Activated CD8-positive, alpha-beta memory T cell treated with anti-CD3 and anti-CD28 coated beads, Interleukin-2, amount 10 ng/mL, durations not matched to agents 7 days and 5 days (primary cell): Measurements from ENCODE around the gene MAN1C1. TPM values are rescaled to one million over a fixed set of nuclear protein-coding genes. Genes with fewer than 3 reads are reported as not detected.

Source experiments
- ATAC-seq: fragments of 150-1000 bp; cut with Tn5 transposase; one replicate; pipeline ENCODE4 v1.10.0; 2021; ENCODE audit warnings: moderate library complexity
- CTCF ChIA-PET: fragments of 350-600 bp; sonication (Branson Sonifier 250); formaldehyde crosslinking; loops from one replicate; lab custom pipeline; 2021; ENCODE audit warnings: antibody characterized with exemption; lab: Charles Lee
- DNase-seq: peaks from one replicate; pipeline ENCODE4 v3.0.0-alpha.2; 2020
- H3K27ac Mint-ChIP-seq: one replicate; pipeline ENCODE4 v1.8.0; 2021; ENCODE audit warnings: mild to moderate bottlenecking, mixed read lengths
- H3K27me3 Mint-ChIP-seq: one replicate; pipeline ENCODE4 v1.8.0; 2021; ENCODE audit warnings: mixed read lengths
- H3K36me3 Mint-ChIP-seq: one replicate; pipeline ENCODE4 v1.8.0; 2021; ENCODE audit warnings: mild to moderate bottlenecking, mixed read lengths
- H3K4me1 Mint-ChIP-seq: one replicate; pipeline ENCODE4 v1.8.0; 2021; ENCODE audit warnings: mixed read lengths
- H3K4me3 Mint-ChIP-seq: one replicate; pipeline ENCODE4 v1.8.0; 2021; ENCODE audit warnings: mild to moderate bottlenecking, moderate library complexity, mixed read lengths
- H3K9me3 Mint-ChIP-seq: one replicate; pipeline ENCODE4 v1.8.0; 2022; ENCODE audit warnings: low read depth, mixed read lengths
- total RNA-seq, 2 experiments: library from RNA; stranded (reverse); gene quantifications; one replicate each; pipeline ENCODE4 v1.2.3, GENCODE V29; 2021

Gene MAN1C1
- total RNA-seq, 2 experiments from 2014 or later = 15.5 to 20.0 TPM

DNA sequence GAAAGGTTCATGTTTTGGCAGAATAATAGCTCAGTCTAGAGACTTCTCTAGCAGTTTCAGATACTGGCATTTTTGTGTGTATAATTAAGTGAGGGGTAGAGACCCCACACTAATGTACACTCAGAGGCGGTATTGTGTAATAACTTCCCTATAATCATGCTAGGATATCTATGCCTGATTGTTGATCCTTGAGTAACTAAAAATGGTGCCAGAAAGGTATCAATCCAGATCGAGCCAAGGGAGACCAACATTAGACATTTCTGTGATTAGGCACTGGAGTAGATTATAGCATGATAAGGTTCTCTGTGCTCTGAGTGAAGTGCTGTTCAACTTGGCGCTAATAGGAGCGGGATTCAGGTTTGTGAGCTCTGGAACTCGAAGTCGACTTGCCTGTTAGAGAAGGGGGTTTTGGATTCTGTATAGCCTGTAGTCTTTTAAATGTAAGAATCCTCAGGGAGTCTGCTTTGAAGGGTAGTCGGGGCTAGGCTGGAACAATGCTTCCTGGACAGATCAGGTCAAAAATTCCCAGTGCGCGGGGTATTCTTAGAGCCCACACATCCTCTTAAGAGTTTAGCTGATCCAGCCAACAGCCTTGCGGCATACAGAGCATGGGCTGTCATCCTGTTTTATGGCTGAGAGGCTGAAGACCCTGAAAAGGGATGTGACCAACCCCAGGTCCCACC, 24.2 kb downstream of the MAN1C1 start:
- Mint-ChIP-seq H3K4me3 (no peak overlapping the region), H3K9me3 (peaks cover 12% of the 10 kb centered on the region), H3K27ac (no peak overlapping the region), H3K4me1 (peaks cover 39% of the 10 kb centered on the region), H3K27me3 (peaks cover 65% of the 10 kb centered on the region), H3K36me3 (peaks cover 56% of the 10 kb centered on the region)
- DNase-seq (peak; percentile 21), ATAC-seq (no peak)
- CTCF ChIA-PET = interaction anchor here (1.1 to 5.0 kb wide), 3 partner anchors 9 to 21 kb away, joined by 3 to 24 read pairs (median 12); no protein-coding TSS in a partner anchor

DNA sequence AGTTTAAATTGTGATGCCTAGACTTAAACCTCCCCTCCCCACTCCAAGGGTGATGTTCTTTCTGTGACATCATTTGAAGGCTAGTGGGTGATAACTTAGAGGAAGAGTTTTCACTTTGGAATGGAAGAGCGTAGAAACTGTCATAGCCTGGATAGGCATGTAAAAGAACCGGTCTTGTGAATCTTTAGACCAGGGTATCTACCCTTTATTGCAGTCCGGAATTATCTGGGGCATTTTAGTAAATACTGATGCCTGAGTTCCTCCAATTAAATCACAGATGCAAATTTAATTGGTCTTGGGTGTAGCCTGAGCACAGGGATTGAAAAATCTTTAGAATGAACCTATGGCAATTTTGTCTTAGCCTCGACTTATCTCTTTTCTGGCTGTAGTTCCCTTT, 24.7 kb downstream of the MAN1C1 start:
- Mint-ChIP-seq H3K36me3 (peaks cover 51% of the 10 kb centered on the region), H3K27ac (no peak overlapping the region), H3K9me3 (peaks cover 9% of the 10 kb centered on the region), H3K27me3 (peaks cover 65% of the 10 kb centered on the region), H3K4me3 (no peak overlapping the region), H3K4me1 (peaks cover 36% of the 10 kb centered on the region)
- ATAC-seq (no peak), DNase-seq (no peak)
- CTCF ChIA-PET = interaction anchor here (2.0 to 5.0 kb wide), 3 partner anchors 10 to 34 kb away, joined by 11 to 24 read pairs (median 12); no protein-coding TSS in a partner anchor

DNA sequence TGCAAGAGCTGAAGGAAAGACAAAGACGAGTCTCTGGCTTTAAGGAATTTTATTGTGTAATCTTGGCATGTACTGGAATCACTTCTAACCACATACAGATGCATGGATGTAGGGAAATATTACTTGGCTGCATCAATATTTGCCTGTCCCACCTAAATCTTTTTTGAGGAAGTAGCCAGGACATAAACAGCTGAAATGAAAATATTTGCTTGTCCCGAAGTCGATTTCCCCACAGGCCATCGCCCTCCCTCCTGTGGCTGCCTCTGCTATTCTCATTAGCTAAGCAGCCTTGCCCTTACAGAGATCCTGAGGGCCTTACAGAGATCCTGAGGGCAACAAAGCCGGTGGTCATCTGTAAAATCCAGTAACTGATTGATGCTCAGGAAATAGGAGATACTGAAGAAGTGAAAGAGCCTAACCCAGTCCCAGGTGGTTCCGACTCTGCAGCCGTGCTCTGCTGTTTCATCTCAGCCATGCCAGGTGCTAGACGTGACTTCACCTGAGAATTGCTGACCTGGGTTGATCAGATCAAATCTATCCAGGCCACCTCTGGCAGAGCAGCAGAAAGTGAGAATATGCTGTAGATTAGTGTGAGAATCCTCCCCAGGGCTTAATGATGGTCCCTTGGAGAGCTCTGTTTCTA, 25.5 kb downstream of the MAN1C1 start:
- H3K27me3 Mint-ChIP-seq = peaks cover 73% of the 10 kb centered on the region
- peak; percentile 35 for ATAC-seq
- peaks cover 9% of the 10 kb centered on the region for H3K9me3 Mint-ChIP-seq
- CTCF ChIA-PET = interaction anchor here (0.9 to 5.0 kb wide), 10 partner anchors 10 to 63 kb away, joined by 3 to 24 read pairs (median 3); partner anchors contain the start of gene MAN1C1
- peak; percentile 41 for DNase-seq
- H3K27ac Mint-ChIP-seq = peak overlapping the region; percentile 80
- peak overlapping the region; percentile 38 for H3K4me3 Mint-ChIP-seq
- peaks cover 36% of the 10 kb centered on the region for H3K4me1 Mint-ChIP-seq
- peaks cover 53% of the 10 kb centered on the region for H3K36me3 Mint-ChIP-seq

DNA sequence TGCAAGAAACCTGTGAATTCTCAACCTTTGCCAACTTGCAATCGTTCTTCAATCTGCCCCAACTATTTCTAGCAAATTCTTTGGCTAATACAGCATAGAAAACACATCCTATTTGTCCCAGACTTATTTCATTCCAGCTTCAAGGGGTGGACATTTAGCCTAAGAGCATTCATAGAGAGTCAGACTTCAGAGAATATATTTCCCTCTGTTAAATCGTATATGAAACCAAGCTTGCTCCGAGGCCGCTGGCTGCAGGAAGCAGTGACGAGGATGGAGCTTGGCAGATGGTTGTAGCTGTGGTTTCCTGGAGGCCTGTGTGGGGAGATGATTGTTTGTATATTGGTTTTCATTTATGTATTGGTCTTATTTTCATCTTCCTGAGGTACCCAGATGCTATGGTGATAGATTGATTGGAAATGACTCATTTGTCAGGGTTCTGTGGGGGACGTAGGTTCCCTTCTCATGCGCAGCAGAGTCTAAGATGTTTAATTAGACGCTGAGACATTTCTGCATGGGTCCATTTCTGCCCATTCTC, 26.1 kb downstream of the MAN1C1 start:
- H3K4me3 Mint-ChIP-seq = peak overlapping the region; percentile 38
- peaks cover 50% of the 10 kb centered on the region for H3K36me3 Mint-ChIP-seq

DNA sequence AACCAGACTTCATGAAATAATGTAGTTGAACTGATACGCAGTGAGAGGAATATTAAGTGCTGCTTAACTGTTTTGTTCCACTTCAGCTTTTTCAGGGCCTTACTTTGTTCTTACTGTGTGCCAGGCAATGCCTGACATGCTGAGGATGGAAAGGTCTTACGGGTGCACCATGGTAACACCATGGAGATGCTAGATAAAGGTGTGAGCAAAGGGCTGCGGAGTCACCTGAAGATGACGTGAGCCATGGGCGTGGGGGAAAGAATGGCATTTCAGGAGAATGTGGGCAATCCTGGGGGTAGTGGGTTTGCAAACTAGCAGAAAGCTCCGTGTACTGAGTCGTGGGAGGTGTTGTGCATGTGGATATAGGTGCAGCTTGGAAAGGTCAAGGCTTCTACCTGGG, 27.3 kb downstream of the MAN1C1 start:
- H3K4me3 Mint-ChIP-seq = no peak overlapping the region
- peaks cover 80% of the 10 kb centered on the region for H3K27me3 Mint-ChIP-seq
- CTCF ChIA-PET = interaction anchor here (1.5 to 5.0 kb wide), 3 partner anchors 22 to 32 kb away, joined by 3 to 24 read pairs (median 11); no protein-coding TSS in a partner anchor
- H3K27ac Mint-ChIP-seq = no peak overlapping the region
- H3K4me1 Mint-ChIP-seq = peaks cover 43% of the 10 kb centered on the region
- ATAC-seq (no peak), DNase-seq (peak; percentile 39)
- peaks cover 38% of the 10 kb centered on the region for H3K36me3 Mint-ChIP-seq
- H3K9me3 Mint-ChIP-seq = peaks cover 3% of the 10 kb centered on the region

More for the DNA sequence above, 26.1 kb downstream of the MAN1C1 start:
- DNase-seq (peak; percentile 92), ATAC-seq (peak; percentile 91)
- H3K27ac Mint-ChIP-seq = peak overlapping the region; percentile 80
- peaks cover 78% of the 10 kb centered on the region for H3K27me3 Mint-ChIP-seq
- H3K4me1 Mint-ChIP-seq = peaks cover 36% of the 10 kb centered on the region
- CTCF ChIA-PET = interaction anchor here (0.9 to 5.0 kb wide), 10 partner anchors 11 to 62 kb away, joined by 3 to 24 read pairs (median 3); partner anchors contain the start of gene MAN1C1
- H3K9me3 Mint-ChIP-seq = peaks cover 9% of the 10 kb centered on the region

DNA sequence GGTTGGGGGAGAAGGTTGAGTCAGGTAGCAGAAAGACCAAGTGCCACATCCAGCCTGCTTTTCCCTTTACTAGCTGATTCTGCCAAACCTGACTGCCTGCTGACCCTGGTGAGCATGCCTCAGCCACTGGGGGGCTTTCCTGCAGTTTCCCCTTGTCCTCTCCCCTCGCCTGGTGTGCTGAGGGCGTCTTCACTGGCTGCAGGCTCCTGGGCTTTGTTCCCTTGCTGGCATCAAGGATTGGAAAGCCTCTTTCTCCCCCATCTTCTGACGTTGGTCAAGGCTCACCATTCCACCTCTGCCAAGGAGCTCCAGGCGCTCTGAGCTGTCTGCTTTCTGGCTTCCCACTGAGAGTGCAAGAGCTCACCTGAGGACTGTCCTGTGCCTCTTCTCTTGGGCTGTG, 28.4 kb downstream of the MAN1C1 start:
- DNase-seq (peak; percentile 27), ATAC-seq (no peak)
- Mint-ChIP-seq H3K27me3 (peaks cover 81% of the 10 kb centered on the region), H3K27ac (no peak overlapping the region), H3K4me1 (peaks cover 43% of the 10 kb centered on the region), H3K36me3 (peaks cover 29% of the 10 kb centered on the region), H3K9me3 (no peaks in the 10 kb centered on the region), H3K4me3 (no peak overlapping the region)
- CTCF ChIA-PET = interaction anchor here (1.2 kb wide), 1 partner anchor 36 kb away, joined by 3 read pairs; no protein-coding TSS in a partner anchor

DNA sequence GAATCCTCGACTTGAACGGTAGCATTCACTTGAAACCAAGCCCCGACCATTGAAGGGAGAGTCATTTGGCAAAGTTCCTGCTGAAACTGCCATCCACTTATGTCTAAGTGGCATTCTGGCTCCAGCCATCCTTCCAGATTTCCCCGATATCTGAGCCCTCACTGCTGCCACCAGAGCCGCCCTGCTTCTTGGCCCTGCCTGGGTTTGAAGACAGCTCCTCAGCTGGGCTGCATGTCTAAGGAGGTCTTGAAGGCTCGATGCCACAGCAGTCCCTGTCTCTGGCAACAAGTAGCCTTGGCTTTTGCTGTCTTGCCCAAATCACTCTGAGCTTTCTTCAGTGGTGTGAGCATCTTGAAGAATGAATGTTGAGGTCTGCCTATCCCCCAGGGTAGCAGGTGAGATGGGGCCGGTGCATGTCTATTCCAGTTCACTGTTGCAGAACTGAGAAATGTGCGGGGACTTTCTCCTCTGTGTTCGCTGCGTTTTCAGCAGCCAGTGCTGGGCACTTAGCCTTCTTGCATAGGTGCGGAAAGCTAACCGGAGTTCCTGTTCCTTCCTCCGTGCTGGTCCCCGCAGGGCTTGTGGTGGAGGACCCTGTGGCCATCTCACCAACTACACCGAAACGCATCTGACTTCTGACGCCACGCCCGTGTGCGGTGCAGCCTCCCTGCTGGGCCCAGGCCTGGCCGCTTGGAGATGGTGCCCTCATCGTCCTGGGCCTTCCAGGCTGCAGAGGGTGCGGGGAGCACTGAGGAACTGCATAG, 29.2 kb downstream of the MAN1C1 start:
- Mint-ChIP-seq H3K27ac (no peak overlapping the region), H3K27me3 (peaks cover 81% of the 10 kb centered on the region), H3K9me3 (no peaks in the 10 kb centered on the region), H3K4me3 (no peak overlapping the region), H3K36me3 (peaks cover 23% of the 10 kb centered on the region), H3K4me1 (peaks cover 40% of the 10 kb centered on the region)
- peak; percentile 35 for DNase-seq
- CTCF ChIA-PET = interaction anchor here (1.2 kb wide), 1 partner anchor 37 kb away, joined by 3 read pairs; no protein-coding TSS in a partner anchor
- no peak for ATAC-seq

DNA sequence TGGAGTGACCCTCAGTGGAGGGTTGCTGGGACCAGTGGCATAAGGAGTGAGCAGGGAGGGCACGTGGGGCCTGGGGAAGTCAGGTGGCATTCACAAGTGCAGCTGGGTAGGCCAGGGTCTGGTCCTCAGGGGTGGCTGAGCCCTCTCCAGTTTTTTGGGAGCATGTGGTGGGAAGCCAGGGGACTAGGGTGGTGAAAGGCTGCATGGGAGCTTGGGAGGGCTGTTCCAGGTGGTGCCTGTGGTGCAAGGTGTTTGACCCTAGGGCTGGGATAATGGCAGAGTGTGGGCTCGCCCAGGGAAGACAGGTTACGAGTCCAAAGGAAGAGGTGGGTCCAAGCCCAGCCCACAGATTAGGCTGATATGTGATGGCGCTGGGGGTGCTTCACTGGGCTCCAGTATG, 30.5 kb downstream of the MAN1C1 start:
- Mint-ChIP-seq H3K27me3 (peaks cover 75% of the 10 kb centered on the region), H3K27ac (no peak overlapping the region), H3K4me1 (peaks cover 28% of the 10 kb centered on the region), H3K4me3 (no peak overlapping the region), H3K9me3 (no peaks in the 10 kb centered on the region), H3K36me3 (peaks cover 20% of the 10 kb centered on the region)
- DNase-seq = peak; percentile 11
- no peak for ATAC-seq
- CTCF ChIA-PET = no interaction called here

DNA sequence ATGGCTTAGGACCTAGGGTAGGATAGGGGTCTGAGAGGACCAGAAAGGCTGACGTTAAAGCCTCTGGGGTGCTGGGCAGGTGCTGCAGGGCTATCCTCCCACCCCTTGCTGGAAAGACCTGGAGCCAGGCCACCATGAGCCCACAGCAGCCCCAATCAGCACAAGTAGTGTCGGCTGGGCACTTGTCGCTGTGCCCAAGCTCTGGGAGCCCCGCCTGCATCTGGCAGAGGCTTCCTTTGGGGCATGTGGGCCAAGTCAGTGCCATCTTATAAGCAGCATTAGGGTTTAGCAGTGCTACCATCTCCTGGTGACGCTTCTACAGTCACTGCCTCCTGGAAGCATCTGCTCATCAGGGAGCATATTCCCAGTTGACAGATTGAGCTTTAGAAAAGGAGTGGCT, 31.3 kb downstream of the MAN1C1 start:
- Mint-ChIP-seq H3K27ac (no peak overlapping the region), H3K4me1 (peaks cover 21% of the 10 kb centered on the region), H3K4me3 (no peak overlapping the region), H3K27me3 (peaks cover 72% of the 10 kb centered on the region), H3K36me3 (peaks cover 20% of the 10 kb centered on the region), H3K9me3 (no peaks in the 10 kb centered on the region)
- DNase-seq (peak; percentile 32), ATAC-seq (no peak)
- CTCF ChIA-PET = no interaction called here

DNA sequence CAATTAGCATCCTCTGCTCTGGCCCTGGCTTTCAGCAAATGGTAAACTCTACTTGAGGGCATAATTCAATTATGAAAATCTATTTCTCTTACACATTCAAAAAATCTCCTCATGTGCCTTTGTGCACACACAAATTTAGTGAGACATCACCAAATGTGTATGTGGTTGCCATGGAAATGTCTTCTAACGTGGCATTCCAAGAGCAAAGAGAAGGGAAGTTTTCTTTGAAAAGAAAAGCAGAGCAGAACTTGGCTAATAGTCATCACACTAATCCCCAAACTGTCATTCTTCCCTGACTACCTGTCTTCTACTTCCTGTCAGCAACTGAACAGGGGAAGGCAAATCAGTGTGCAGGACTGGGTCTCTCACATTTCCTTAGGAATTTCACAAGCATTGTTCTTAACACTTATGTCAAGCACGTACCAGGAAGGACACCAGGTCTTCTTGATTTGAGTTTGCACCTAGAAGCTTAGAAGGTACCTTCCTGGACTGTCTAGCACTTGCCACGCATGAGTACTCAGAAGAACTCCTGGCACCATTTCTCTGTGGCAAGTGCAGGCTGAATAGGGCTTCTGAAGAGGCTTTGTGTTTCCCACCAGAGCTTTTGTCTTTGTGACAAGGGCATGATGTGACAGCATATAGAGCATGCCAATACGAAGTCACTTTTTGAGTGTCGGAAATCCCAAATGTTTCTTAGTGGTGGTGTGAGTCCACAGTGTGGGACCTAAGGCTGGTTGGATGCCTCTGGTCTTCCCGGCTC, 32.3 kb downstream of the MAN1C1 start:
- peak; percentile 30 for DNase-seq
- no peak overlapping the region for H3K4me3 Mint-ChIP-seq
- no peak overlapping the region for H3K27ac Mint-ChIP-seq
- CTCF ChIA-PET = no interaction called here
- peaks cover 19% of the 10 kb centered on the region for H3K36me3 Mint-ChIP-seq
- no peak for ATAC-seq
- H3K9me3 Mint-ChIP-seq = no peaks in the 10 kb centered on the region
- peaks cover 77% of the 10 kb centered on the region for H3K27me3 Mint-ChIP-seq
- peaks cover 16% of the 10 kb centered on the region for H3K4me1 Mint-ChIP-seq

DNA sequence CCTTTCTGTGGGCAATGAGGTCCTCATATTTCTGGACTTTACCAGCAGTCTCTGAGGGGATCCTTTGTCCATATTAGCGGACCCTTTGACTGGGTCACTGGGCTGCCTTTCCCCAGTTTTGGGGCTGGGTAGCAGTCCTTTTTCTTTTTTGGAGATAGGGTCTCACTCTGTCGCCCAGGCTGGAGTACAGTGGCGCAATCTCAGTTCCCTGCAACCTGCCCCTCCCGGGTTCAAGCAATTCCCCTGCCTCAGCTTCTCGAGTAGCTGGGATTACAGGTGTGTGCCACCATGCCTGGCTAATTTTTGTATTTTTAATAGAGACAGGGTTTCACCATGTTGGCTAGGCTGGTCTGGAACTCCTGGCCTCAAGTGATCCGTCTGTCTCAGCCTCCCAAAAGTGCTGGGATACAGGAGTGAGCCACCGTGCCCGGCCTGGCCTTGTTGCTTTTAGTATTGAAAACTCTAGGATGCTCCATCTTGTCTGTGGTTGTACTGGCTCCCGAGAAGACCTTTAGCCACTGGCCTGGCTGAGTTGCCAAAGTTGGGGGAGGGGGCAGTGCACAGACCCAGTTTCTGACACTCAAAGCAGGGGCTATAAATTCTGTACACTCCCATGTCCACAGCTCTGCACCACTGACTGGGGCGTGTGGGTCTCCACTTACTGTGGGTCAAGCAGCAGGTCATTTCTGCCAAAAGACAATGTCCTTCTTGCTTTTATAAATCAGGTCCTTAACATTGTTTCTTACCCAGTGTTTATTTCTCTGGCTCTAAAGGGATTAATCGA, 33.1 kb downstream of the MAN1C1 start:
- no peak for ATAC-seq
- no peak overlapping the region for H3K4me3 Mint-ChIP-seq
- peaks cover 15% of the 10 kb centered on the region for H3K36me3 Mint-ChIP-seq
- CTCF ChIA-PET = interaction anchor here (0.8 kb wide), 1 partner anchor 10 kb away, joined by 4 read pairs; no protein-coding TSS in a partner anchor
- no peak overlapping the region for H3K27ac Mint-ChIP-seq
- H3K4me1 Mint-ChIP-seq = peaks cover 12% of the 10 kb centered on the region
- peaks cover 78% of the 10 kb centered on the region for H3K27me3 Mint-ChIP-seq
- peak; percentile 22 for DNase-seq
- H3K9me3 Mint-ChIP-seq = no peaks in the 10 kb centered on the region

DNA sequence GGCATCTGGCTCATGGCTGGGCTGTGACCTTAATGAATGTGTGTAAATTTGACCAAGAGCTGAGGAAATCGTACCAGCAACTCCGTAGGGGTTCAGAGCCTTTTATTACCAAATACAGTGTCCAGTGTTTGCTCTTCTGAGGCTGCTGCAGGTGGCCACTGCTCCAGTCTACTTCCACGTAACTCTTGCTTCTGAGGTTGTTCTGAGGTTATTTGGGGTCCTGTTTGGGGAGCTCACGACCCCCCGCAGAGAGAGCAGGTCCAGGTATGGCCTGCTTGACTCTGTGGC, 33.6 kb downstream of the MAN1C1 start:
- CTCF ChIA-PET = interaction anchor here (0.8 kb wide), 1 partner anchor 10 kb away, joined by 4 read pairs; no protein-coding TSS in a partner anchor
- peaks cover 12% of the 10 kb centered on the region for H3K36me3 Mint-ChIP-seq
- H3K4me1 Mint-ChIP-seq = peaks cover 9% of the 10 kb centered on the region
- DNase-seq (peak; percentile 18), ATAC-seq (no peak)
- H3K27me3 Mint-ChIP-seq = peaks cover 78% of the 10 kb centered on the region
- no peaks in the 10 kb centered on the region for H3K9me3 Mint-ChIP-seq
- no peak overlapping the region for H3K4me3 Mint-ChIP-seq
- no peak overlapping the region for H3K27ac Mint-ChIP-seq
